Tibial nerve (tissue), 4 donors: Measurements from ENCODE around the gene LAMB4. TPM values are rescaled to one million over a fixed set of nuclear protein-coding genes. Genes with fewer than 3 reads are reported as not detected.

Experiments used
- DNase-seq, 2 donors: peaks; one replicate each; pipeline ENCODE4 v3.0.0-alpha.2; 2019; ENCODE audit warnings: low spot score in 2 of 2
- H3K27ac ChIP-seq, 4 donors: fragments of 200-600 bp; sonication (generic) in 3 of 4; one replicate each; pipeline ENCODE4 v1.5.1; 2017 to 2019; ENCODE audit warnings: mild to moderate bottlenecking in 1 of 4
- H3K27me3 ChIP-seq, 2 donors: fragments of 200-600 bp; sonication (generic) in 1 of 2; one replicate each; pipeline versions ENCODE4 v1.5.1 to v1.6.0; 2017 to 2019
- H3K36me3 ChIP-seq, 3 donors: fragments of 200-600 bp; sonication (generic); one replicate each; pipeline ENCODE4 v1.5.1; 2018 to 2019
- H3K4me1 ChIP-seq, 4 donors: fragments of 200-600 bp; sonication (generic) in 3 of 4; one replicate each; pipeline ENCODE4 v1.5.1; 2017 to 2019
- H3K4me3 ChIP-seq, 4 donors: fragments of 200-600 bp; sonication (generic) in 3 of 4; one replicate each; pipeline ENCODE4 v1.5.1; 2017 to 2019; ENCODE audit warnings: mild to moderate bottlenecking in 1 of 4, moderate library complexity in 1 of 4
- H3K9me3 ChIP-seq, 4 donors: fragments of 200-600 bp; sonication (generic) in 3 of 4; one replicate each; pipeline ENCODE4 v1.5.1; 2017 to 2019
- CTCF ChIP-seq, 5 experiments: fragments of 200-600 bp in 3 of 5; fragments of 450-650 bp in 2 of 5; sonication (generic) in 3 of 5; IDR thresholded peaks; one replicate each; pipeline ENCODE4 v1.5.1; 2016 to 2019; ENCODE audit warnings: antibody characterized with exemption in 5 of 5, mild to moderate bottlenecking in 3 of 5, moderate library complexity in 2 of 5
- EP300 ChIP-seq, 2 donors: sonication (generic); formaldehyde crosslinking; IDR thresholded peaks; one replicate each; pipeline ENCODE4 v1.6.1; 2017; ENCODE audit warnings: antibody characterized with exemption in 2 of 2, mild to moderate bottlenecking in 1 of 2
- POLR2A ChIP-seq, 2 donors: fragments of 450-650 bp; IDR thresholded peaks; one replicate each; pipeline ENCODE4 v1.6.1; 2017; ENCODE audit warnings: antibody characterized with exemption in 2 of 2, mild to moderate bottlenecking in 2 of 2, moderate library complexity in 2 of 2
- WGBS, 2 donors: methylation state at CpG; one replicate each; pipeline ENCODE4 v1.1.5; 2018; 5-methylcytosine and 5-hydroxymethylcytosine counted together
- total RNA-seq, 4 donors: library from RNA; depleted of rRNA; stranded (reverse); fragments of >200 nt; gene quantifications; one replicate each; pipeline ENCODE4 v1.1.0, GENCODE V29; 2016

The LAMB4 gene
- total RNA-seq, 4 donors from 2014 or later = 0.22 to 1.2 (median 0.42) TPM; not detected in 1

GRCh38 chr7:108132551-108133265, 2.5 kb upstream of the LAMB4 start:
- Histone ChIP-seq H3K9me3 (no peaks in the 10 kb centered on the region), H3K27me3 (no peaks in the 10 kb centered on the region), H3K4me1 (no peaks in the 10 kb centered on the region), H3K27ac (no peak overlapping the region), H3K36me3 (no peaks in the 10 kb centered on the region), H3K4me3 (no peak overlapping the region)
- no peak for DNase-seq
- 87 to 91% methylated on average over 13 of the region's 13 CpGs for WGBS, 2 donors
- TF ChIP-seq EP300 (IDR thresholded peaks at IDR 0.05) (no peak), POLR2A (IDR thresholded peaks at IDR 0.05) (no peak), CTCF (IDR thresholded peaks at IDR 0.05) (no peak)

DNA sequence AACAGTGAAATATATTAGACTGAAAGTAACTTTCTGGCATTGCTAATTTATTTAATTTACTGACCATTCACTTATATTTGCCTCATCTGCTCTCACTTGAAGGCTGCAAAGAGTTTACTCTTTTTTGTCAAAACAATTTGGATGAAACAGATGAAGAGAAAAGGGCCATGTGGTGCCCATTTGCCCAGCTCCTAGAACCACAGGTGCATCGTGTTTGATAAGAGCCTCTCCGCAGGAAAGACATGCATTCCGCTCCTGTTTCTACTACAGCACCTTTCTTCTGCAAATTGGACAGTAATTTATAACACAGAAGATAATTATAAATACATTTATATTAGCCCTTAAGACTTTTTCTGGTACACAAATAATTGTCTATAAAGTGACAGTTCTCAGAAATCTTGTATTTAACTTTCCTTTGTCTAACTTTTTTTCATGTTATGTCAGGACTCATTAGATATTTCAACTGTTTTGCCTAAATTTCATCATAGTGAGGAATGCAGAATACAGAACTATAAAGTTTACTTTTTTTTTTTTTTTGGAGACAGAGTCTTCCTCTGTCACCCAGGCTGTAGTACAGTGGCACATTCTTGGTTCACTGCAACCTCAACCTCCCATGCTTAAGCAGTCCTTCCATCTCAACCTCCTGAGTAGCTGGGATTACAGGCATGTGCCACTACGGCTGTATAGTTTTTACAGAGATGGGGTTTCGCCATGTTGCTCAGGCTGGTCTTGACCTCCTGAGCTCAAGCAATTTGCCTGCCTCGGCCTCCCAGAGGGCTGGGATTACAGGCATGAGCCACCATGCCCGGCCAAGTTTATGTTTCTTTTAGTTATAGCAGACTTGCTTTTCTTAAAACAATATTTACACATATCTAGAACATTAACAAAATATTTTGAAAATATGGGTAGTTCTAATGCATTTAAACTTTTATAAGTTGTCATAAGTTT, 869 bp downstream of the LAMB4 start:
- DNase-seq = no peak
- WGBS, 2 donors = 84 to 88% methylated on average over 7 of the region's 7 CpGs
- Histone ChIP-seq H3K36me3 (no peaks in the 10 kb centered on the region), H3K9me3 (no peaks in the 10 kb centered on the region), H3K4me3 (no peak overlapping the region), H3K27ac (no peak overlapping the region), H3K4me1 (no peaks in the 10 kb centered on the region), H3K27me3 (no peaks in the 10 kb centered on the region)
- TF ChIP-seq POLR2A (IDR thresholded peaks at IDR 0.05) (no peak), CTCF (IDR thresholded peaks at IDR 0.05) (no peak), EP300 (IDR thresholded peaks at IDR 0.05) (no peak)

DNA sequence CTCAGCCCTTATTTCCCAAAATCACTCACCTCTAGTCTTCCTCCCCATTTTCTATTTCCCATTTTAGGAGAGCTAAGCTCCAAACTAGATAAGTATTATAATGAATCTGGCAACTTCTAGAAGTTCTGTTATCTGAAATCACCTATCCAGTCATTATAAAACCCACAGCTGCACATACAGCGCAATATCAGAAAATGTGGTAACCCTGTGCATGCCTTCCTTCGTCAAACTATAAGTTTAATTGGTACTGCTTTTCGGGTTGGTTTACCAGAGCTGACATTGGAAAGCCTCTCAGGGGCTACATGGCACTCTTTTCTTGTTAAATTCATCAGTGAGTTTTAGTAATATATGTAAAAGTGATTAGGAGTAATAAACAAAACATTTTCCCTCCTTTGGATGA, 1.6 kb downstream of the LAMB4 start:
- 91 to 96% methylated on average over 3 of the region's 3 CpGs for WGBS, 2 donors
- TF ChIP-seq EP300 (IDR thresholded peaks at IDR 0.05) = no peak
- TF ChIP-seq CTCF (IDR thresholded peaks at IDR 0.05) = no peak
- TF ChIP-seq POLR2A (IDR thresholded peaks at IDR 0.05) = no peak
- DNase-seq = no peak
- Histone ChIP-seq H3K4me1 (no peaks in the 10 kb centered on the region), H3K27ac (no peak overlapping the region), H3K4me3 (no peak overlapping the region), H3K36me3 (no peaks in the 10 kb centered on the region), H3K9me3 (no peaks in the 10 kb centered on the region), H3K27me3 (no peaks in the 10 kb centered on the region)

DNA sequence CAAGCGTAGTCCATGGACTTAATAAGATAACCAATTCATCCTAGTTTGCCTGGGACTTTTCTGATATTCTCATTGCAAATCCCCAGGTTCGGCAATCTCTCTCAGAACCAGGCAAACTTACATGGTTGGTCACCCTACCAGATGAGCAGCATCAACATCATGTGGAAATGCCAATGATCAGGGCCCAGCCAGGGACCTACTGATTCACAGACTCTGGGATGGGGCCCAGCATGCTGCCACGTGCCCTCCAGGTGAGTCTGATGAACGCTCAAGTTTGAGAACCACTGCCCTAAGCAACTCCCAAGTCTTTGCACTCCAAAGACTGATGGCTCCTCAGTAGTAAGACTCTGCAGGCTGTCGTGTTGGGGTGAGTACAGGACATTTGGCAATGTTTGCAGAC, 2.7 kb downstream of the LAMB4 start:
- H3K27me3 ChIP-seq = no peaks in the 10 kb centered on the region
- no peak overlapping the region for H3K4me3 ChIP-seq
- no peak for DNase-seq

More for the DNA sequence above, 2.7 kb downstream of the LAMB4 start:
- no peaks in the 10 kb centered on the region for H3K4me1 ChIP-seq
- WGBS, 2 donors = 90 to 93% methylated on average over 5 of the region's 5 CpGs
- H3K36me3 ChIP-seq = no peaks in the 10 kb centered on the region
- no peaks in the 10 kb centered on the region for H3K9me3 ChIP-seq
- H3K27ac ChIP-seq = no peak overlapping the region
- no peak for TF ChIP-seq CTCF (IDR thresholded peaks at IDR 0.05)
- TF ChIP-seq POLR2A (IDR thresholded peaks at IDR 0.05) = no peak
- TF ChIP-seq EP300 (IDR thresholded peaks at IDR 0.05) = no peak
